Glutamatergic neuron (in vitro differentiated cells): Measurements from ENCODE around the gene RASL12. TPM values are rescaled to one million over a fixed set of nuclear protein-coding genes. Genes with fewer than 3 reads are reported as not detected.

ENCODE experiments used
- DNase-seq: peaks from one replicate; pipeline ENCODE4 v3.0.0; 2022
- H3K27ac Mint-ChIP-seq: one replicate; pipeline ENCODE4 v1.8.0; 2020; ENCODE audit warnings: mild to moderate bottlenecking, mixed read lengths, inconsistent platforms; ENCODE audit not compliant: unreplicated experiment
- H3K27me3 Mint-ChIP-seq: one replicate; pipeline ENCODE4 v1.8.0; 2020; ENCODE audit warnings: mild to moderate bottlenecking, moderate library complexity, mixed read lengths, inconsistent platforms; ENCODE audit not compliant: unreplicated experiment
- H3K36me3 Mint-ChIP-seq: one replicate; pipeline ENCODE4 v1.8.0; 2020; ENCODE audit warnings: mild to moderate bottlenecking, mixed read lengths, inconsistent platforms; ENCODE audit not compliant: unreplicated experiment
- H3K4me1 Mint-ChIP-seq: one replicate; pipeline ENCODE4 v1.8.0; 2020; ENCODE audit warnings: mild to moderate bottlenecking, low read depth, mixed read lengths, inconsistent platforms; ENCODE audit not compliant: unreplicated experiment
- H3K4me3 Mint-ChIP-seq: one replicate; pipeline ENCODE4 v1.8.0; 2020; ENCODE audit warnings: mild to moderate bottlenecking, mixed read lengths, inconsistent platforms; ENCODE audit not compliant: unreplicated experiment
- H3K9me3 Mint-ChIP-seq: one replicate; pipeline ENCODE4 v1.8.0; 2020; ENCODE audit warnings: mild to moderate bottlenecking, moderate library complexity, mixed read lengths, inconsistent platforms; ENCODE audit not compliant: unreplicated experiment
- CTCF ChIP-seq: fragments of 200-600 bp; sonication (generic); IDR thresholded peaks from one replicate; pipeline ENCODE4 v1.5.0; 2021; ENCODE audit not compliant: partially characterized antibody, unreplicated experiment
- total RNA-seq: library from RNA; stranded (reverse); fragmentation: NEBNext Ultra II Directional; extraction: Animal tissue kit (Norgen Biotek cat#: 25700); gene quantifications from one replicate; pipeline ENCODE4 v1.2.1, GENCODE V29; 2021; ENCODE audit not compliant: unreplicated experiment

The RASL12 gene
- total RNA-seq, 1 donor from 2014 or later, result 0.44 TPM

GRCh38 chr15:65028921-65029735 lies 38.7 kb downstream of the RASL12 start, which contains the start of gene MTFMT:
Gene MTFMT (minus strand): TSS chr15:65029639. CDS start chr15:65029613, 26 bp downstream.
- Mint-ChIP-seq H3K4me3 (peak within 1 kb of the TSS; percentile 92), H3K36me3 (no peaks in the 10 kb centered on the region), H3K4me1 (peaks cover 8% of the 10 kb centered on the region), H3K27me3 (peaks cover 5% of the 10 kb centered on the region), H3K27ac (peak within 1 kb of the TSS; percentile 22), H3K9me3 (no peaks in the 10 kb centered on the region)
- peak; percentile 97 for DNase-seq
- no peak for TF ChIP-seq CTCF

GRCh38 chr15:65028338-65028737 lies 39.5 kb downstream of the RASL12 start:
- Mint-ChIP-seq H3K27ac (peak overlapping the region; percentile 22), H3K4me3 (peak overlapping the region; percentile 92), H3K4me1 (peaks cover 8% of the 10 kb centered on the region), H3K36me3 (no peaks in the 10 kb centered on the region), H3K27me3 (peaks cover 5% of the 10 kb centered on the region), H3K9me3 (no peaks in the 10 kb centered on the region)
- no peak for TF ChIP-seq CTCF
- no peak for DNase-seq

GRCh38 chr15:65027593-65027992 lies 40.2 kb downstream of the RASL12 start:
- no peak for TF ChIP-seq CTCF
- Mint-ChIP-seq H3K9me3 (no peaks in the 10 kb centered on the region), H3K4me1 (peaks cover 5% of the 10 kb centered on the region), H3K27ac (no peak overlapping the region), H3K4me3 (peak overlapping the region; percentile 92), H3K36me3 (no peaks in the 10 kb centered on the region), H3K27me3 (peaks cover 5% of the 10 kb centered on the region)
- no peak for DNase-seq

- Mint-ChIP-seq H3K4me3 (no peak overlapping the region), H3K27me3 (peaks cover 5% of the 10 kb centered on the region), H3K27ac (no peak overlapping the region), H3K9me3 (no peaks in the 10 kb centered on the region), H3K36me3 (no peaks in the 10 kb centered on the region), H3K4me1 (peaks cover 5% of the 10 kb centered on the region)
- no peak for DNase-seq
- TF ChIP-seq CTCF, result no peak
Observed at GRCh38 chr15:65026756-65027155, 41.0 kb downstream of the RASL12 start.

GRCh38 chr15:65021488-65021887 lies 46.3 kb downstream of the RASL12 start:
- Mint-ChIP-seq H3K27ac (no peak overlapping the region), H3K4me3 (no peak overlapping the region)
- DNase-seq, result no peak

More at GRCh38 chr15:65021488-65021887, 46.3 kb downstream of the RASL12 start:
- TF ChIP-seq CTCF, result no peak
- Mint-ChIP-seq H3K36me3 (no peaks in the 10 kb centered on the region), H3K9me3 (no peaks in the 10 kb centered on the region), H3K27me3 (no peaks in the 10 kb centered on the region), H3K4me1 (no peaks in the 10 kb centered on the region)
